SK-N-SH (cell line): ENCODE measurements around the gene GSTM3. TPM values are rescaled to one million over a fixed set of nuclear protein-coding genes. Genes with fewer than 3 reads are reported as not detected.

Source experiments
- CTCF ChIA-PET: fragments of 300-600, 350-600 bp; formaldehyde crosslinking; extraction: SDS; loops from one replicate; lab custom pipeline; 2021; lab: Yijun Ruan, JAX
- POLR2A ChIA-PET: fragments of 350-600 bp; sonication (Branson Sonifier 250); formaldehyde crosslinking; extraction: SDS; loops from one replicate; lab custom pipeline; 2020; ENCODE audit warnings: antibody characterized with exemption, inconsistent platforms; lab: Yijun Ruan, JAX
- DNase-seq: peaks from one replicate; pipeline ENCODE4 v3.0.0; 2012
- H2AFZ ChIP-seq: fragments of 200-600 bp; sonication (generic); 2 replicates; pipeline ENCODE4 v1.8.1; 2016; ENCODE audit warnings: antibody characterized with exemption, mild to moderate bottlenecking, low read depth
- H3F3A ChIP-seq: fragments of 200-600 bp; sonication (generic); replicated peaks from 2 replicates; pipeline ENCODE3; 2016; ENCODE audit warnings: antibody characterized with exemption, mild to moderate bottlenecking; ENCODE audit not compliant: insufficient read depth
- H3K27ac ChIP-seq, 2 experiments: fragments of 200-500 bp in 1 of 2; fragments of 200-600 bp in 1 of 2; sonication (Bioruptor generic) in 1 of 2; sonication (generic), shearing (Covaris generic) in 1 of 2; 2 replicates each; pipeline versions ENCODE4 v1.5.1 to v1.6.1; 2014 to 2016; ENCODE audit warnings: low read depth in 2 of 2, inconsistent platforms in 1 of 2, low read length in 1 of 2, mild to moderate bottlenecking in 1 of 2, mixed read lengths in 1 of 2
- H3K27me3 ChIP-seq: fragments of 200-600 bp; sonication (generic), shearing (Covaris generic); 2 replicates; pipeline ENCODE4 v1.6.1; 2016; ENCODE audit warnings: mixed run types; ENCODE audit not compliant: insufficient read depth
- H3K36me3 ChIP-seq, 2 experiments: fragments of 200-500 bp in 1 of 2; fragments of 200-600 bp in 1 of 2; sonication (Bioruptor generic) in 1 of 2; sonication (generic) in 1 of 2; replicated peaks in 1 of 2; 2 replicates each; pipeline versions ENCODE3 to v1.5.1; 2014 to 2016; ENCODE audit warnings: low read length in 1 of 2, mild to moderate bottlenecking in 1 of 2; ENCODE audit not compliant: insufficient read depth in 2 of 2, control insufficient read depth in 1 of 2
- H3K4me1 ChIP-seq, 2 experiments: fragments of 200-500 bp in 1 of 2; fragments of 200-600 bp in 1 of 2; sonication (Bioruptor generic) in 1 of 2; sonication (generic), shearing (Covaris generic) in 1 of 2; 2 replicates each; pipeline versions ENCODE4 v1.5.1 to v1.6.1; 2014 to 2016; ENCODE audit warnings: low read depth in 1 of 2, low read length in 1 of 2, mixed run types in 1 of 2; ENCODE audit not compliant: insufficient read depth in 2 of 2, control insufficient read depth in 1 of 2
- H3K4me2 ChIP-seq: fragments of 200-600 bp; sonication (generic), shearing (Covaris generic); 2 replicates; pipeline ENCODE4 v1.6.1; 2017; ENCODE audit warnings: mixed run types
- H3K4me3 ChIP-seq, 2 experiments: fragments of 200-500 bp in 1 of 2; fragments of 200-600 bp in 1 of 2; sonication (Bioruptor generic) in 1 of 2; sonication (generic), shearing (Covaris generic) in 1 of 2; 2 replicates each; pipeline versions ENCODE4 v1.5.1 to v1.8.1; 2014 to 2016; ENCODE audit warnings: low read depth in 2 of 2, inconsistent platforms in 1 of 2, low read length in 1 of 2, mild to moderate bottlenecking in 1 of 2, mixed read lengths in 1 of 2, moderate library complexity in 1 of 2
- H3K79me2 ChIP-seq: fragments of 200-600 bp; sonication (generic); 2 replicates; pipeline ENCODE4 v1.8.1; 2017; ENCODE audit warnings: mild to moderate bottlenecking; ENCODE audit not compliant: insufficient read depth
- H3K9ac ChIP-seq: fragments of 200-600 bp; sonication (generic); 2 replicates; pipeline ENCODE4 v1.6.1; 2017; ENCODE audit warnings: mixed run types
- H3K9me2 ChIP-seq: fragments of 200-600 bp; sonication (generic); 2 replicates; pipeline ENCODE4 v1.6.1; 2017; ENCODE audit warnings: mixed run types
- H3K9me3 ChIP-seq: fragments of 200-600 bp; sonication (generic); 2 replicates; pipeline ENCODE4 v1.6.1; 2017; ENCODE audit warnings: mixed run types, mild to moderate bottlenecking, moderate library complexity
- H4K20me1 ChIP-seq: fragments of 200-600 bp; sonication (generic); 2 replicates; pipeline ENCODE4 v1.6.1; 2017; ENCODE audit warnings: mild to moderate bottlenecking, mixed run types; ENCODE audit not compliant: insufficient read depth
- CHD2 ChIP-seq: fragments of 150-350 bp; IDR thresholded peaks from 2 replicates; pipeline ENCODE4 v1.6.1; 2018; ENCODE audit warnings: low read length; ENCODE audit not compliant: partially characterized antibody
- ELF1 ChIP-seq: IDR thresholded peaks from 2 replicates; pipeline ENCODE4 v1.4.0; 2012
- EP300 ChIP-seq, 2 experiments: IDR thresholded peaks; 2 replicates each; pipeline versions ENCODE4 v1.4.0 to v1.6.1; 2012; ENCODE audit warnings: borderline replicate concordance in 1 of 2, low read depth in 1 of 2, low read length in 1 of 2
- EZH2phosphoT487 ChIP-seq: fragments of 200-600 bp; sonication (generic); IDR thresholded peaks from 2 replicates; pipeline ENCODE4 v1.6.1; 2017; ENCODE audit warnings: low read depth, mixed run types, mild to moderate bottlenecking, antibody characterized with exemption, moderate library complexity, borderline replicate concordance
- GABPA ChIP-seq: IDR thresholded peaks from 2 replicates; pipeline ENCODE4 v1.4.0; 2012; ENCODE audit warnings: low read depth, mild to moderate bottlenecking
- GATA2 ChIP-seq: sonication (generic); formaldehyde crosslinking; IDR thresholded peaks from 2 replicates; pipeline ENCODE4 v1.5.0; 2020; ENCODE audit warnings: mild to moderate bottlenecking, missing genetic modification reagents
- MXI1 ChIP-seq: IDR thresholded peaks from 2 replicates; pipeline ENCODE4 v1.6.1; 2012; ENCODE audit warnings: mild to moderate bottlenecking, low read depth, low read length, improper control_type of control experiment
- NRF1 ChIP-seq: IDR thresholded peaks from 2 replicates; pipeline ENCODE4 v1.6.1; 2012; ENCODE audit warnings: low read depth, mild to moderate bottlenecking, low read length
- POLR2AphosphoS5 ChIP-seq: IDR thresholded peaks from 2 replicates; pipeline ENCODE4 v1.6.1; 2012; ENCODE audit warnings: low read depth, low read length
- RAD21 ChIP-seq: IDR thresholded peaks from 2 replicates; pipeline ENCODE4 v1.6.1; 2012; ENCODE audit warnings: mild to moderate bottlenecking, low read length
- RFX5 ChIP-seq: IDR thresholded peaks from 2 replicates; pipeline ENCODE4 v1.6.1; 2012; ENCODE audit warnings: mild to moderate bottlenecking, improper control_type of control experiment, low read length
- SMC3 ChIP-seq: IDR thresholded peaks from 2 replicates; pipeline ENCODE4 v1.6.1; 2012; ENCODE audit warnings: low read depth, low read length, improper control_type of control experiment
- TAF1 ChIP-seq: IDR thresholded peaks from 2 replicates; pipeline ENCODE4 v1.6.1; 2012; ENCODE audit warnings: low read depth, mild to moderate bottlenecking, low read length, moderate library complexity, borderline replicate concordance
- TCF12 ChIP-seq: IDR thresholded peaks from 2 replicates; pipeline ENCODE4 v1.4.0; 2012
- YY1 ChIP-seq: IDR thresholded peaks from 2 replicates; pipeline ENCODE4 v1.4.0; 2012; ENCODE audit warnings: low read depth, mild to moderate bottlenecking
- WGBS: methylation state at CpG from one replicate; pipeline ENCODE4 v1.1.6; 2017; ENCODE audit warnings: low lambda C conversion rate; 5-methylcytosine and 5-hydroxymethylcytosine counted together
- polyA plus RNA-seq, 3 experiments: library from polyadenylated mRNA; depleted of rRNA; stranded (reverse); fragments of >200 nt; gene quantifications; 2 replicates each; pipeline ENCODE4 v1.2.3, GENCODE V29; 2012
- TF ChIP-seq, protein P1 (sequence below): IDR thresholded peaks from 2 replicates; pipeline ENCODE4 v1.4.0; 2012; ENCODE audit warnings: low read depth
- TF ChIP-seq, protein P2 (sequence below): fragments of 200-600 bp; sonication (generic); IDR thresholded peaks from 2 replicates; pipeline ENCODE4 v1.6.1; 2017; ENCODE audit warnings: antibody characterized with exemption, mild to moderate bottlenecking, moderate library complexity
- TF ChIP-seq, protein P3 (sequence below): IDR thresholded peaks from 2 replicates; pipeline ENCODE4 v1.6.1; 2012; ENCODE audit warnings: mild to moderate bottlenecking, low read depth, low read length, moderate library complexity
- TF ChIP-seq, protein P4 (sequence below): IDR thresholded peaks from 2 replicates; pipeline ENCODE4 v1.4.0; 2012; ENCODE audit warnings: low read depth, borderline replicate concordance

Gene GSTM3
- polyA plus RNA-seq, 1 of the 3 experiments (the other 2 are of a cell fraction), result 86.6 TPM

DNA sequence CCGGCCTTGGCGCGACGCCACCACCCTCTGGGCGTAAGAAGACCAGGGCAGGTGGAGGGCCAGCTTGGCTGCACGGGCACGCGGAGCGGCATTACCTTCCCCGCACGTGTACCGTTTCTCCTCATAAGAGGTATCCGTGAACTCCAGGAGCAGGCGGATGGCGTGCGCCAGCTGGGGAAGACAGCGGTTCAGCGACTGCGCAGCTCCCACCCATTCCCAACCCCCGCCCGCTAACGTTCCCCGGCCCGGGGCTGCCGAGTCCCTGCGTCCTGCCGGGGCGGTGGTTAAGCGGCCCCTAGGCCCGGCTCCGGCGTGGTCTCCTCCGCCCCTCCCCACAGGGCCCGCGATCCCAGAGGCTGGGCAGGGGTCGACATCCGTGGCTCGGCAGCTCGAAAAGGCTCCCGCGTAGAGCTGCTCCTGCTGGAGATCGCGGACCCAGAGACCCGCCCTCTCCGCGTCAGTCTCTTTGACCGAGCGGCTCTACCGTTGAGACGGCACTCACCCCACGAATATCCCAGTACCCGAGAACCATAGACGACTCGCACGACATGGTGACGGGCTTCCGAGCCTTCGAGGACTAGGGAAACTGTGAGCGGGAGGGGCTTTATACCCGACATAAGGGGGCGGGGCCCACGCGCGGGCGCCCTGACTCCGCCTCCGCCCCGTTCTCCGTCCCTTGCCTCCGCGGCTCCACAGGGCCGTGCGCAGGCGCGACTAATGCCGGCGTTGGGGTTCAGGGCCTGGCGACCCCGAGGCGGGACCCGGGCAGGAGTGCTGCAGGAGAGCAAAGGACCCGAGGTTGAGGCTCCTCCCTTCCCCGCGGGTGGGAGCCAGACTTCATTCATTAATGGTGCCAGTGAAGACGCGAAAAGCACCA lies 862 bp downstream of the GSTM3 start:
- 3% methylated on average over 27 of the region's 86 CpGs for WGBS
- H4K20me1 ChIP-seq, result no peaks in the 10 kb centered on the region
- no peaks in the 10 kb centered on the region for H3K9me2 ChIP-seq
- peak overlapping the region in 1 of 2 experiments; percentile 80; a peak in 1 of 4 replicates for H3K27ac ChIP-seq
- peak overlapping the region; percentile 94 for H3K4me2 ChIP-seq
- H3K9me3 ChIP-seq, result no peaks in the 10 kb centered on the region
- peaks cover 0 to 11% of the 10 kb centered on the region in 2 experiments; a peak in 2 of 4 replicates for H3K4me1 ChIP-seq
- H2AFZ ChIP-seq, result peak overlapping the region; percentile 96
- H3K79me2 ChIP-seq, result no peaks in the 10 kb centered on the region
- peak overlapping the region; percentile 73 to 81 for H3K4me3 ChIP-seq
- no peaks in the 10 kb centered on the region for H3K27me3 ChIP-seq
- ChIA-PET CTCF (interaction anchor here (0.5 to 2.5 kb wide), 8 partner anchors 9 to 243 kb away, joined by 3 to 8 read pairs (median 4); no protein-coding TSS in a partner anchor), POLR2A (interaction anchor here (0.5 to 1.6 kb wide), 4 partner anchors 9 to 222 kb away, joined by 3 to 4 read pairs (median 4); no protein-coding TSS in a partner anchor)
- peak overlapping the region; percentile 73 for H3K9ac ChIP-seq
- no peaks in the 10 kb centered on the region for H3F3A ChIP-seq
- TF ChIP-seq, protein P1, sequence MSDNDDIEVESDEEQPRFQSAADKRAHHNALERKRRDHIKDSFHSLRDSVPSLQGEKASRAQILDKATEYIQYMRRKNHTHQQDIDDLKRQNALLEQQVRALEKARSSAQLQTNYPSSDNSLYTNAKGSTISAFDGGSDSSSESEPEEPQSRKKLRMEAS, result peak; percentile 87
- no peak for TF ChIP-seq RAD21
- TF ChIP-seq RFX5, result no peak
- TF ChIP-seq EP300 (IDR thresholded peaks at IDR 0.05; ENCODE audit: borderline replicate concordance in 1 of 2, low read depth in 1 of 2, low read length in 1 of 2), result no peak
- TF ChIP-seq YY1, result 0 out of 2 replicates have a peak, but pooled peaks have one; percentile 14
- TF ChIP-seq NRF1, result peak; percentile 79
- TF ChIP-seq POLR2AphosphoS5, result peak; percentile 89
- TF ChIP-seq CHD2, result peak; percentile 28
- TF ChIP-seq TAF1, result 0 out of 2 replicates have a peak, but pooled peaks have one; percentile 42
- peak; percentile 85 for TF ChIP-seq MXI1
- TF ChIP-seq TCF12, result no peak
- H3K36me3 ChIP-seq, result peaks cover 16 to 19% of the 10 kb centered on the region in 2 experiments
- peak; percentile 96 for DNase-seq

DNA sequence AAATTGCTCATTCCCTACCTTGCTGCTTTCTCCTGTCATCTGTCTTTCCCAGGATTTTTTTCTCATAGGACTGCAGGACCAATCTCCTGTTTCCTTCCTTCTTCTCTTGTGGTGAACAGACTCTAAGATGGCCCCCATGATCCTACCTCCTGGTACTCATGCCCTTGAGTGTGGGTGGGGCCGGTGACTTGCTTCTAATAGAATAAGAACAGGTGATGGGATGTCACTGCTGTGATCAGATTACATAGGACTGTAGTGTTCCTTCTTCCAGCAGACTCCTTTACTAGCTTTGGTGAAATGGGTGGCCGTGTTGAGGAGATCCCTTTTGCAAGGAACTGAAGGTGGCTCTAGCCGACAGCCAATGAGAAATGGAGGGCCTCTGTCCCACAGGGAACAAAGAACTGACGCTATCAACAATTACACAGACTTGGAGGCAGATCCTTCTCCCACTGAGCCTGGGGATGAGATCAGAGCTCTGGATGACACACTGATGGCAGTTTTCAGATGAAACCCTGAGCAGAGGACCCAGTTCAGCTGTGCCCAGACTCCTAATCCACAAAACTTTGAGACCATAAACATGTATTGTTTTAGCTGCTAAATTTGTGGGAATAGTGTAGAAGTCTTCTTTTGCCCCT lies 7.5 kb downstream of the GSTM3 start:
- H3K36me3 ChIP-seq, result peaks cover 16 to 19% of the 10 kb centered on the region in 2 experiments
- ChIA-PET CTCF (no interaction called here), POLR2A (interaction anchor here (1.6 kb wide), 1 partner anchor 26 kb away, joined by 3 read pairs; no protein-coding TSS in a partner anchor)
- no peak for DNase-seq
- H3F3A ChIP-seq, result no peaks in the 10 kb centered on the region
- no peaks in the 10 kb centered on the region for H3K79me2 ChIP-seq
- H3K4me1 ChIP-seq, result peaks cover 0 to 3% of the 10 kb centered on the region in 2 experiments; a peak in 1 of 4 replicates
- H3K4me2 ChIP-seq, result no peak overlapping the region
- H2AFZ ChIP-seq, result no peak overlapping the region
- H3K27ac ChIP-seq, result no peak overlapping the region
- H3K9ac ChIP-seq, result no peak overlapping the region
- H3K27me3 ChIP-seq, result no peaks in the 10 kb centered on the region
- H3K9me2 ChIP-seq, result no peaks in the 10 kb centered on the region
- H3K4me3 ChIP-seq, result no peak overlapping the region
- 80% methylated on average over 4 of the region's 4 CpGs for WGBS
- H4K20me1 ChIP-seq, result no peaks in the 10 kb centered on the region
- H3K9me3 ChIP-seq, result no peaks in the 10 kb centered on the region
- TF ChIP-seq, protein P2, sequence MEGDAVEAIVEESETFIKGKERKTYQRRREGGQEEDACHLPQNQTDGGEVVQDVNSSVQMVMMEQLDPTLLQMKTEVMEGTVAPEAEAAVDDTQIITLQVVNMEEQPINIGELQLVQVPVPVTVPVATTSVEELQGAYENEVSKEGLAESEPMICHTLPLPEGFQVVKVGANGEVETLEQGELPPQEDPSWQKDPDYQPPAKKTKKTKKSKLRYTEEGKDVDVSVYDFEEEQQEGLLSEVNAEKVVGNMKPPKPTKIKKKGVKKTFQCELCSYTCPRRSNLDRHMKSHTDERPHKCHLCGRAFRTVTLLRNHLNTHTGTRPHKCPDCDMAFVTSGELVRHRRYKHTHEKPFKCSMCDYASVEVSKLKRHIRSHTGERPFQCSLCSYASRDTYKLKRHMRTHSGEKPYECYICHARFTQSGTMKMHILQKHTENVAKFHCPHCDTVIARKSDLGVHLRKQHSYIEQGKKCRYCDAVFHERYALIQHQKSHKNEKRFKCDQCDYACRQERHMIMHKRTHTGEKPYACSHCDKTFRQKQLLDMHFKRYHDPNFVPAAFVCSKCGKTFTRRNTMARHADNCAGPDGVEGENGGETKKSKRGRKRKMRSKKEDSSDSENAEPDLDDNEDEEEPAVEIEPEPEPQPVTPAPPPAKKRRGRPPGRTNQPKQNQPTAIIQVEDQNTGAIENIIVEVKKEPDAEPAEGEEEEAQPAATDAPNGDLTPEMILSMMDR, result no peak
- no peak for TF ChIP-seq YY1
- TF ChIP-seq GATA2, result no peak
- no peak for TF ChIP-seq GABPA
- TF ChIP-seq, protein P3, sequence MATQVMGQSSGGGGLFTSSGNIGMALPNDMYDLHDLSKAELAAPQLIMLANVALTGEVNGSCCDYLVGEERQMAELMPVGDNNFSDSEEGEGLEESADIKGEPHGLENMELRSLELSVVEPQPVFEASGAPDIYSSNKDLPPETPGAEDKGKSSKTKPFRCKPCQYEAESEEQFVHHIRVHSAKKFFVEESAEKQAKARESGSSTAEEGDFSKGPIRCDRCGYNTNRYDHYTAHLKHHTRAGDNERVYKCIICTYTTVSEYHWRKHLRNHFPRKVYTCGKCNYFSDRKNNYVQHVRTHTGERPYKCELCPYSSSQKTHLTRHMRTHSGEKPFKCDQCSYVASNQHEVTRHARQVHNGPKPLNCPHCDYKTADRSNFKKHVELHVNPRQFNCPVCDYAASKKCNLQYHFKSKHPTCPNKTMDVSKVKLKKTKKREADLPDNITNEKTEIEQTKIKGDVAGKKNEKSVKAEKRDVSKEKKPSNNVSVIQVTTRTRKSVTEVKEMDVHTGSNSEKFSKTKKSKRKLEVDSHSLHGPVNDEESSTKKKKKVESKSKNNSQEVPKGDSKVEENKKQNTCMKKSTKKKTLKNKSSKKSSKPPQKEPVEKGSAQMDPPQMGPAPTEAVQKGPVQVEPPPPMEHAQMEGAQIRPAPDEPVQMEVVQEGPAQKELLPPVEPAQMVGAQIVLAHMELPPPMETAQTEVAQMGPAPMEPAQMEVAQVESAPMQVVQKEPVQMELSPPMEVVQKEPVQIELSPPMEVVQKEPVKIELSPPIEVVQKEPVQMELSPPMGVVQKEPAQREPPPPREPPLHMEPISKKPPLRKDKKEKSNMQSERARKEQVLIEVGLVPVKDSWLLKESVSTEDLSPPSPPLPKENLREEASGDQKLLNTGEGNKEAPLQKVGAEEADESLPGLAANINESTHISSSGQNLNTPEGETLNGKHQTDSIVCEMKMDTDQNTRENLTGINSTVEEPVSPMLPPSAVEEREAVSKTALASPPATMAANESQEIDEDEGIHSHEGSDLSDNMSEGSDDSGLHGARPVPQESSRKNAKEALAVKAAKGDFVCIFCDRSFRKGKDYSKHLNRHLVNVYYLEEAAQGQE, result no peak
- TF ChIP-seq NRF1, result no peak
- TF ChIP-seq EZH2phosphoT487, result no peak
- no peak for TF ChIP-seq ELF1
- no peak for TF ChIP-seq SMC3
- TF ChIP-seq, protein P4, sequence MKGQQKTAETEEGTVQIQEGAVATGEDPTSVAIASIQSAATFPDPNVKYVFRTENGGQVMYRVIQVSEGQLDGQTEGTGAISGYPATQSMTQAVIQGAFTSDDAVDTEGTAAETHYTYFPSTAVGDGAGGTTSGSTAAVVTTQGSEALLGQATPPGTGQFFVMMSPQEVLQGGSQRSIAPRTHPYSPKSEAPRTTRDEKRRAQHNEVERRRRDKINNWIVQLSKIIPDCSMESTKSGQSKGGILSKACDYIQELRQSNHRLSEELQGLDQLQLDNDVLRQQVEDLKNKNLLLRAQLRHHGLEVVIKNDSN, result no peak
